Measurements from ENCODE around the gene GLE1. TPM values are rescaled to one million over a fixed set of nuclear protein-coding genes. Genes with fewer than 3 reads are reported as not detected.

Gene GLE1
- total RNA-seq, 1 experiment from 2014 or later = 74.2 TPM

DNA sequence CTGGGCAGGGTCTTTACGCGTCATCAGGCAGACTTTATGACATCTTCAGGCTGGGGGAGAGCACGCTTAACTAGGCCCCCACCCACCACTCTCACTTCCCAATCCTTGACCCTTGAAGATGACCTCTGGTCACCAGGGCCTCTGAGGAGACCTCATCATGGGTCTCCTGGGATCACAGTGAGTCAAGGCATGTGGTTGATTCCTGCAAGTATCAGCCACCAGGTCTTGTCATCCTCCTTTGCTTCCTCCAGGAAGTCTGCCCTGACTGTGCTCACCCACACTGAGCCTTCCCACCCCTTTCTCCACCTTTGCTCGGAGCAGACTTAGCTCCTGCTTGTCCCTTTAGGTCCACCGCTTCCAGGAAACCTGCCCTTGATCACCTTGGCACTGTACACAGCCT is 31.4 kb upstream of the GLE1 start:
- TF ChIP-seq EZH2 (IDR thresholded peaks at IDR 0.05; ENCODE audit: low read depth) = no peak
- TF ChIP-seq, protein P1, sequence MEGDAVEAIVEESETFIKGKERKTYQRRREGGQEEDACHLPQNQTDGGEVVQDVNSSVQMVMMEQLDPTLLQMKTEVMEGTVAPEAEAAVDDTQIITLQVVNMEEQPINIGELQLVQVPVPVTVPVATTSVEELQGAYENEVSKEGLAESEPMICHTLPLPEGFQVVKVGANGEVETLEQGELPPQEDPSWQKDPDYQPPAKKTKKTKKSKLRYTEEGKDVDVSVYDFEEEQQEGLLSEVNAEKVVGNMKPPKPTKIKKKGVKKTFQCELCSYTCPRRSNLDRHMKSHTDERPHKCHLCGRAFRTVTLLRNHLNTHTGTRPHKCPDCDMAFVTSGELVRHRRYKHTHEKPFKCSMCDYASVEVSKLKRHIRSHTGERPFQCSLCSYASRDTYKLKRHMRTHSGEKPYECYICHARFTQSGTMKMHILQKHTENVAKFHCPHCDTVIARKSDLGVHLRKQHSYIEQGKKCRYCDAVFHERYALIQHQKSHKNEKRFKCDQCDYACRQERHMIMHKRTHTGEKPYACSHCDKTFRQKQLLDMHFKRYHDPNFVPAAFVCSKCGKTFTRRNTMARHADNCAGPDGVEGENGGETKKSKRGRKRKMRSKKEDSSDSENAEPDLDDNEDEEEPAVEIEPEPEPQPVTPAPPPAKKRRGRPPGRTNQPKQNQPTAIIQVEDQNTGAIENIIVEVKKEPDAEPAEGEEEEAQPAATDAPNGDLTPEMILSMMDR (conservative IDR thresholded peaks at IDR 0.05) = no peak
- H4K20me1 ChIP-seq (ENCODE audit: insufficient read depth) = no peaks in the 10 kb centered on the region
- H3K4me3 ChIP-seq = no peak overlapping the region
- intact Hi-C loops (cut with micrococcal nuclease; ENCODE audit: unreplicated experiment) = no loop called here
- H3K9me3 ChIP-seq (ENCODE audit: insufficient read depth, low read depth) = no peaks in the 10 kb centered on the region
- no peak overlapping the region for H3K4me2 ChIP-seq
- no peaks in the 10 kb centered on the region for H3F3A ChIP-seq (ENCODE audit: insufficient read depth, low read depth)
- no peak overlapping the region for H3K27ac ChIP-seq
- no peaks in the 10 kb centered on the region for H3K9me2 ChIP-seq (ENCODE audit: insufficient read depth)
- no peak overlapping the region for H2AFZ ChIP-seq
- no peaks in the 10 kb centered on the region for H3K4me1 ChIP-seq (replicated peaks; ENCODE audit: insufficient read depth)
- no peak for DNase-seq
- H3K36me3 ChIP-seq (ENCODE audit: low read depth) = 0 out of 2 replicates have a peak, but pooled peaks cover 9% of the 10 kb centered on the region
- H3K27me3 ChIP-seq (ENCODE audit: insufficient read depth, low read depth) = no peaks in the 10 kb centered on the region
- ChIA-PET POLR2A (ENCODE audit: unreplicated experiment) (no interaction called here), CTCF (no interaction called here)
- BruUV-seq (replicated peaks) = no TSS peak
- no peaks in the 10 kb centered on the region for H3K79me2 ChIP-seq (ENCODE audit: low read depth)

DNA sequence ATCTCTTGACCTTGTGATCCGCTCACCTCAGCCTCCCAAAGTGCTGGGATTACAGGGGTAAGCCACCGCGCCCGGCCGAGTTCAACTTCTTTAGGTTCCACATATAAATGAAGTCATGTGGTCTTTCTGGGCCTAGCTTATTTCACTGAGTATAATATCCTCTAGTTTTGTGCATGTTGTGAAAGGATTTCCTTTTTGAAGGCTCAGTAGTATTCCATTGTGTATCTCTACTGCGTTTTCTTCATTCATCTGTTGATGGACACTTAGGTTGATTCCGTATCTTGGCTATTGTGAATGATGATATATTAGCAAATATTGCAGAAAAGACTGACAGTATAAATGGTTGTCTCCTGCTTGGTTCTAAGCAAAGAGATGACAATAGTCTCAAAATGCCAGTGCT is 28.7 kb upstream of the GLE1 start:
- no peak for DNase-seq
- no peak overlapping the region for H3K4me3 ChIP-seq
- intact Hi-C loops (cut with micrococcal nuclease; ENCODE audit: unreplicated experiment) = no loop called here
- no peaks in the 10 kb centered on the region for H3F3A ChIP-seq (ENCODE audit: insufficient read depth, low read depth)
- no TSS peak for BruUV-seq (replicated peaks)
- H3K4me2 ChIP-seq = no peak overlapping the region
- TF ChIP-seq EZH2 (IDR thresholded peaks at IDR 0.05; ENCODE audit: low read depth) = no peak
- TF ChIP-seq, protein P1 (conservative IDR thresholded peaks at IDR 0.05) = no peak
- 0 out of 2 replicates have a peak, but pooled peaks cover 9% of the 10 kb centered on the region for H3K36me3 ChIP-seq (ENCODE audit: low read depth)
- no peaks in the 10 kb centered on the region for H4K20me1 ChIP-seq (ENCODE audit: insufficient read depth)
- H3K79me2 ChIP-seq (ENCODE audit: low read depth) = no peaks in the 10 kb centered on the region
- no peaks in the 10 kb centered on the region for H3K27me3 ChIP-seq (ENCODE audit: insufficient read depth, low read depth)
- ChIA-PET POLR2A (ENCODE audit: unreplicated experiment) (no interaction called here), CTCF (no interaction called here)
- H3K9me2 ChIP-seq (ENCODE audit: insufficient read depth) = no peaks in the 10 kb centered on the region
- no peaks in the 10 kb centered on the region for H3K9me3 ChIP-seq (ENCODE audit: insufficient read depth, low read depth)
- no peak overlapping the region for H2AFZ ChIP-seq
- H3K4me1 ChIP-seq (replicated peaks; ENCODE audit: insufficient read depth) = no peaks in the 10 kb centered on the region
- no peak overlapping the region for H3K27ac ChIP-seq

DNA sequence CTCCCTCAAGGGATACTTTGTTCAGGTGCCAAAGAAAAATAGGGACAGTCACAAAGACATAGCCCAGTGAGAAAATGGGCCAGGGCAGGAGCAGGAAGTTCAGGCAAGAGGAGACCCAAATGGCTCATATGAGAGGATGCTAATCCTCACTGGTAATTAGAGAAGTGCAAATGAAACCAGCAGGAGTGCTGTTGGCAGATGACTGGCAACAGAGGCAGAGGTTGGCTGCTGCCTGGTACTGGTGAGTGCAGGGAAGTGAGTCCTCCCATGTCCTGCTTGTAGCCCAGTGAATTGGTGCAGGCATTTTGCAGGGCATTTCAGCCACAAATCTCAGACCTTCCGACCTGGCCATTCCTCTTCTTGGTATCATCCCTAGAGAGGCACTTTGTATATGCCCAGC is 25.3 kb upstream of the GLE1 start:
- H3K36me3 ChIP-seq (ENCODE audit: low read depth) = peaks cover 9% of the 10 kb centered on the region; the same call in 1 of the 2 replicates
- intact Hi-C loops (cut with micrococcal nuclease; ENCODE audit: unreplicated experiment) = no loop called here

More for the DNA sequence above, 25.3 kb upstream of the GLE1 start:
- CTCF ChIA-PET = no interaction called here
- Histone ChIP-seq H3K4me3 (no peak overlapping the region), H3K4me2 (no peak overlapping the region), H3K9me2 (ENCODE audit: insufficient read depth) (no peaks in the 10 kb centered on the region), H2AFZ (no peak overlapping the region), H3F3A (ENCODE audit: insufficient read depth, low read depth) (no peaks in the 10 kb centered on the region), H3K79me2 (ENCODE audit: low read depth) (no peaks in the 10 kb centered on the region), H3K4me1 (replicated peaks; ENCODE audit: insufficient read depth) (no peaks in the 10 kb centered on the region), H3K9me3 (ENCODE audit: insufficient read depth, low read depth) (no peaks in the 10 kb centered on the region), H3K27ac (no peak overlapping the region), H3K27me3 (ENCODE audit: insufficient read depth, low read depth) (no peaks in the 10 kb centered on the region), H4K20me1 (ENCODE audit: insufficient read depth) (no peaks in the 10 kb centered on the region)
- BruUV-seq (replicated peaks) = no TSS peak
- POLR2A ChIA-PET (ENCODE audit: unreplicated experiment) = no interaction called here
- TF ChIP-seq EZH2 (IDR thresholded peaks at IDR 0.05; ENCODE audit: low read depth) = no peak
- TF ChIP-seq, protein P1 (conservative IDR thresholded peaks at IDR 0.05) = no peak
- DNase-seq = no peak
